ENCODE data around the gene DENND1C. TPM values are rescaled to one million over a fixed set of nuclear protein-coding genes. Genes with fewer than 3 reads are reported as not detected.

DENND1C gene
- total RNA-seq, 5 donors from 2014 or later (not counting 1 experiment from before 2014, with no cell fraction given), result 107 to 140 (median 114) TPM

- Histone ChIP-seq H3K4me1 (ENCODE audit: control insufficient read depth in 1 of 2, extremely low read depth in 1 of 2, insufficient read depth in 2 of 2, low read length in 2 of 2) (peaks cover 13 to 49% of the 10 kb centered on the region in 2 experiments), H3K4me3 (ENCODE audit: control insufficient read depth in 1 of 2, extremely low read depth in 1 of 2, low read length in 1 of 2) (peak overlapping the region in 1 of 2 donors; percentile 53), H3K27me3 (replicated peaks in 1 of 2; ENCODE audit: control insufficient read depth in 2 of 2, extremely low read depth in 1 of 2, insufficient read depth in 2 of 2, low read length in 1 of 2) (peaks cover 0 to 4% of the 10 kb centered on the region in 2 experiments), H3K9me3 (no peaks in the 10 kb centered on the region), H3K27ac (ENCODE audit: low read length) (peak overlapping the region; percentile 96), H3K36me3 (ENCODE audit: control insufficient read depth in 2 of 2, extremely low read depth in 1 of 2, insufficient read depth in 1 of 2, low read length in 1 of 2) (peaks cover 0 to 22% of the 10 kb centered on the region in 2 donors)
- DNase-seq, result peak; percentile 95 to 100 (median 99)
- peaks cover 37 to 45% (median 42%) of the 10 kb centered on the region in 3 donors for H3K4me1 Mint-ChIP-seq
- peak overlapping the region; percentile 71 to 81 (median 71) for H3K4me3 Mint-ChIP-seq
- peaks cover 7% of the 10 kb centered on the region for H3K36me3 Mint-ChIP-seq
- no peaks in the 10 kb centered on the region for H3K27me3 Mint-ChIP-seq
- H3K9me3 Mint-ChIP-seq, result no peaks in the 10 kb centered on the region
- POLR2A ChIA-PET, result interaction anchor here in 1 of 2 donors (1.0 to 1.1 kb wide), 3 partner anchors 33 to 56 kb away, joined by 3 to 9 read pairs (median 5); partner anchors contain the start of genes ALKBH7, DENND1C and GTF2F1
- H3K27ac Mint-ChIP-seq, result peak overlapping the region; percentile 85 to 97
- CTCF ChIA-PET, result interaction anchor here (0.5 to 1.4 kb wide), 7 partner anchors 18 to 438 kb away, joined by 3 to 9 read pairs (median 3); partner anchors contain the start of genes ALKBH7 (in 1 of the 2), DENND1C (in 1 of the 2) and GTF2F1 (in 1 of the 2)
- peak; percentile 84 to 86 (median 85) for ATAC-seq (replicated peaks in 1 of 4)
- 5% methylated on average over 37 of the region's 43 CpGs for WGBS (ENCODE audit: insufficient coverage)
These were observed 56.5 kb downstream of the DENND1C start for GRCh38 chr19:6424939-6425731.

- WGBS (ENCODE audit: insufficient coverage), result under 1% methylated on average over 105 of the region's 114 CpGs
- H3K4me3 ChIP-seq (ENCODE audit: control insufficient read depth in 1 of 2, extremely low read depth in 1 of 2, low read length in 1 of 2), result peak within 1 kb of the TSS; percentile 74 to 86
- H3K27me3 ChIP-seq (replicated peaks in 1 of 2; ENCODE audit: control insufficient read depth in 2 of 2, extremely low read depth in 1 of 2, insufficient read depth in 2 of 2, low read length in 1 of 2), result peaks cover 0 to 4% of the 10 kb centered on the region in 2 experiments
- ATAC-seq (replicated peaks in 1 of 4), result no peak
- H3K9me3 ChIP-seq, result no peaks in the 10 kb centered on the region
- H3K27ac Mint-ChIP-seq, result peak within 1 kb of the TSS; percentile 85 to 97
- CTCF ChIA-PET, result interaction anchor here (0.6 to 1.4 kb wide), 6 partner anchors 32 to 439 kb away, joined by 3 to 9 read pairs (median 4); partner anchors contain the start of genes ALKBH7 (in 1 of the 2), DENND1C (in 1 of the 2) and GTF2F1 (in 1 of the 2)
- peak within 1 kb of the TSS; percentile 96 for H3K27ac ChIP-seq (ENCODE audit: low read length)
- H3K27me3 Mint-ChIP-seq, result no peaks in the 10 kb centered on the region
- H3K36me3 Mint-ChIP-seq, result peaks cover 10% of the 10 kb centered on the region
- peaks cover 0 to 29% of the 10 kb centered on the region in 2 donors for H3K36me3 ChIP-seq (ENCODE audit: control insufficient read depth in 2 of 2, extremely low read depth in 1 of 2, insufficient read depth in 1 of 2, low read length in 1 of 2)
- H3K4me3 Mint-ChIP-seq, result peak within 1 kb of the TSS; percentile 83 to 86 (median 83)
- no peaks in the 10 kb centered on the region for H3K9me3 Mint-ChIP-seq
- POLR2A ChIA-PET, result interaction anchor here (0.6 to 1.1 kb wide), 5 partner anchors 32 to 1508 kb away, joined by 3 to 9 read pairs (median 3); partner anchors contain the start of genes ALKBH7 (in 1 of the 2), DENND1C (in 1 of the 2) and GTF2F1 (in 1 of the 2)
- DNase-seq, result peak in 15 of 35 experiments; percentile 9 to 53 (median 21)
- H3K4me1 Mint-ChIP-seq, result peaks cover 35 to 44% (median 37%) of the 10 kb centered on the region in 3 donors
- H3K4me1 ChIP-seq (ENCODE audit: control insufficient read depth in 1 of 2, extremely low read depth in 1 of 2, insufficient read depth in 2 of 2, low read length in 2 of 2), result peaks cover 13 to 43% of the 10 kb centered on the region in 2 experiments
These were observed 57.2 kb downstream of the DENND1C start, which contains the start of gene KHSRP for GRCh38 chr19:6424195-6424938. KHSRP (minus strand) TSS chr19:6424811; CDS start chr19:6424701, 110 bp downstream.

GRCh38 chr19:6423499-6424194 lies 57.9 kb downstream of the DENND1C start:
- Mint-ChIP-seq H3K36me3 (peaks cover 15% of the 10 kb centered on the region), H3K4me1 (peaks cover 35 to 44% (median 37%) of the 10 kb centered on the region in 3 donors), H3K4me3 (peak overlapping the region; percentile 83 to 86 (median 83)), H3K9me3 (no peaks in the 10 kb centered on the region), H3K27me3 (no peaks in the 10 kb centered on the region), H3K27ac (peak overlapping the region; percentile 73 to 85)
- H3K36me3 ChIP-seq (ENCODE audit: control insufficient read depth in 2 of 2, extremely low read depth in 1 of 2, insufficient read depth in 1 of 2, low read length in 1 of 2), result peaks cover 0 to 36% of the 10 kb centered on the region in 2 donors
- peaks cover 13 to 42% of the 10 kb centered on the region in 2 experiments for H3K4me1 ChIP-seq (ENCODE audit: control insufficient read depth in 1 of 2, extremely low read depth in 1 of 2, insufficient read depth in 2 of 2, low read length in 2 of 2)
- 7% methylated on average over 8 of the region's 20 CpGs for WGBS (ENCODE audit: insufficient coverage)
- H3K9me3 ChIP-seq, result no peaks in the 10 kb centered on the region
- ChIA-PET POLR2A (interaction anchor here in 1 of 2 donors (0.6 kb wide), 2 partner anchors 92 to 1507 kb away, joined by 3 read pairs; no protein-coding TSS in a partner anchor), CTCF (interaction anchor here in 1 of 2 donors (0.6 kb wide), 1 partner anchor 46 kb away, joined by 4 read pairs; no protein-coding TSS in a partner anchor)
- peaks cover 0 to 4% of the 10 kb centered on the region in 2 experiments for H3K27me3 ChIP-seq (replicated peaks in 1 of 2; ENCODE audit: control insufficient read depth in 2 of 2, extremely low read depth in 1 of 2, insufficient read depth in 2 of 2, low read length in 1 of 2)
- peak in 4 of 35 experiments; percentile 12 to 34 (median 18) for DNase-seq
- peak overlapping the region; percentile 47 for H3K27ac ChIP-seq (ENCODE audit: low read length)
- ATAC-seq (replicated peaks in 1 of 4), result no peak
- H3K4me3 ChIP-seq (ENCODE audit: control insufficient read depth in 1 of 2, extremely low read depth in 1 of 2, low read length in 1 of 2), result peak overlapping the region; percentile 74 to 86

- 92% methylated on average over 17 of the region's 20 CpGs for WGBS (ENCODE audit: insufficient coverage)
These were observed 60.2 kb downstream of the DENND1C start for GRCh38 chr19:6421075-6422014.

GRCh38 chr19:6418562-6418932 lies 63.0 kb downstream of the DENND1C start:
- Mint-ChIP-seq H3K9me3 (no peaks in the 10 kb centered on the region), H3K36me3 (peaks cover 39% of the 10 kb centered on the region), H3K27me3 (no peaks in the 10 kb centered on the region), H3K27ac (no peak overlapping the region), H3K4me1 (peaks cover 16 to 28% (median 25%) of the 10 kb centered on the region in 3 donors), H3K4me3 (no peak overlapping the region)
- peaks cover 24 to 82% of the 10 kb centered on the region in 2 donors for H3K36me3 ChIP-seq (ENCODE audit: control insufficient read depth in 2 of 2, extremely low read depth in 1 of 2, insufficient read depth in 1 of 2, low read length in 1 of 2)
- DNase-seq (no peak), ATAC-seq (replicated peaks in 1 of 4) (no peak)
- POLR2A ChIA-PET, result interaction anchor here in 1 of 2 donors (0.6 kb wide), 1 partner anchor 1773 kb away, joined by 4 read pairs; no protein-coding TSS in a partner anchor
- 98% methylated on average over 9 of the region's 19 CpGs for WGBS (ENCODE audit: insufficient coverage)
- CTCF ChIA-PET, result no interaction called here
- H3K27me3 ChIP-seq (replicated peaks in 1 of 2; ENCODE audit: control insufficient read depth in 2 of 2, extremely low read depth in 1 of 2, insufficient read depth in 2 of 2, low read length in 1 of 2), result no peaks in the 10 kb centered on the region
- H3K27ac ChIP-seq (ENCODE audit: low read length), result no peak overlapping the region
- H3K9me3 ChIP-seq, result no peaks in the 10 kb centered on the region
- peaks cover 6 to 23% of the 10 kb centered on the region in 2 experiments for H3K4me1 ChIP-seq (ENCODE audit: control insufficient read depth in 1 of 2, extremely low read depth in 1 of 2, insufficient read depth in 2 of 2, low read length in 2 of 2)
- no peak overlapping the region for H3K4me3 ChIP-seq (ENCODE audit: control insufficient read depth in 1 of 2, extremely low read depth in 1 of 2, low read length in 1 of 2)

More at GRCh38 chr19:6421075-6422014, 60.2 kb downstream of the DENND1C start:
- ATAC-seq (replicated peaks in 1 of 4) (no peak), DNase-seq (no peak)
- Mint-ChIP-seq H3K9me3 (no peaks in the 10 kb centered on the region), H3K27me3 (no peaks in the 10 kb centered on the region), H3K4me3 (no peak overlapping the region), H3K27ac (no peak overlapping the region), H3K4me1 (peaks cover 31 to 42% (median 37%) of the 10 kb centered on the region in 3 donors), H3K36me3 (peaks cover 28% of the 10 kb centered on the region)
- ChIA-PET POLR2A (no interaction called here), CTCF (no interaction called here)
- no peaks in the 10 kb centered on the region for H3K9me3 ChIP-seq
- H3K4me3 ChIP-seq (ENCODE audit: control insufficient read depth in 1 of 2, extremely low read depth in 1 of 2, low read length in 1 of 2), result no peak overlapping the region
- H3K4me1 ChIP-seq (ENCODE audit: control insufficient read depth in 1 of 2, extremely low read depth in 1 of 2, insufficient read depth in 2 of 2, low read length in 2 of 2), result peaks cover 13 to 41% of the 10 kb centered on the region in 2 experiments
- no peaks in the 10 kb centered on the region for H3K27me3 ChIP-seq (replicated peaks in 1 of 2; ENCODE audit: control insufficient read depth in 2 of 2, extremely low read depth in 1 of 2, insufficient read depth in 2 of 2, low read length in 1 of 2)
- H3K36me3 ChIP-seq (ENCODE audit: control insufficient read depth in 2 of 2, extremely low read depth in 1 of 2, insufficient read depth in 1 of 2, low read length in 1 of 2), result peaks cover 13 to 59% of the 10 kb centered on the region in 2 donors
- no peak overlapping the region for H3K27ac ChIP-seq (ENCODE audit: low read length)
